GM21619 (cell line): ENCODE measurements around the gene IGSF21.

Source experiments
- ATAC-seq: cut with Tn5 transposase; IDR thresholded peaks from one replicate; pipeline ENCODE4 v1.9.1; 2021; ENCODE audit not compliant: unreplicated experiment

Gene IGSF21

DNA sequence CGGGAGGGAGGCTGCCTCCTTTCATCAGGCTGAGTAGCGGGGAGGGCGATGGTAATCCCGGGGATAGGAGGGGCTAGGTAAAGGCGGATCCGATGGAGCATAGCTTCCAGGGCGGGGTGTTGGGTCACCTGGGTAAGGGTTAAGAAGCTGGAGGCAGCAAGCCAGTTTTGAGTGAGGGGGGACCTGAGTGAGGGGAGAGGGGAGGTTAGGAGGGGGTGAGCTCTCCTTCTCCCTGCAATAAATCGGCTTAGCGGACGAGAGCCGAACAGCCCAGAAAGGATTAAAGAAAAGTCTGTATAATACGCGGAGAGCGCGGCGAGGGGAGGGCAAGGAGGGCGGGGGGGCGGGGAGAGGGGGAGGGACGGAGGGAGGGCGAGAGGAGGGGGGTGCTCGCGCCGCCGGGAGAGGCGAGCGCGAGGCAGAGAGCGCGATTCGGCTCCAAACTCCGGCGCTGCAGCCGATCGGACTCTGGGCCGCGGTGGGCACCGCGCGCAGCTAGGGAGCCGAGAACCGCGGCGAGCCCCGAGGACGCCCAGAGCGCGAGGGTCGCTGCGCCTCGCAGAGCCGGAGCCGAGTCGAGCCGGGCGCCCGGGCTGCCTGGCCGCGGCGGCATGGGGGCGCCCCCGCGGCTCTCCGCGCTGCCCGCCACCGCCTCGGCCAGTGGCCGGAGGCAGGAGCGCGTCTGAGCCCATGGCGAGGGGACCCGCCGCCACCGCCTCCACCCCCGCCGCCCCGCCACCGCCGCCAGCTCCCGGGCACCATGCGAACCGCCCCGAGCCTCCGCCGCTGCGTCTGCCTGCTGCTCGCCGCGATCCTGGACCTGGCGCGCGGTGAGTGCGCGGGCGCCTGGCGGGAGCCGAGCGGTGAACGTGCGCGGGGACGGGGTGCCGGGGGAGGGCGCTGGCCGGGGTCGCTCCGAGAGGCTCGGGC is at the start of gene IGSF21:
Gene IGSF21 (plus strand): TSS at position 430 of the 930 bp plus-strand sequence. CDS start 331 bp downstream, at position 761.
- ATAC-seq = no peak

GRCh38 chr1:18058206-18058921 is 49.2 kb upstream of the IGSF21 start:
- ATAC-seq = no peak

DNA sequence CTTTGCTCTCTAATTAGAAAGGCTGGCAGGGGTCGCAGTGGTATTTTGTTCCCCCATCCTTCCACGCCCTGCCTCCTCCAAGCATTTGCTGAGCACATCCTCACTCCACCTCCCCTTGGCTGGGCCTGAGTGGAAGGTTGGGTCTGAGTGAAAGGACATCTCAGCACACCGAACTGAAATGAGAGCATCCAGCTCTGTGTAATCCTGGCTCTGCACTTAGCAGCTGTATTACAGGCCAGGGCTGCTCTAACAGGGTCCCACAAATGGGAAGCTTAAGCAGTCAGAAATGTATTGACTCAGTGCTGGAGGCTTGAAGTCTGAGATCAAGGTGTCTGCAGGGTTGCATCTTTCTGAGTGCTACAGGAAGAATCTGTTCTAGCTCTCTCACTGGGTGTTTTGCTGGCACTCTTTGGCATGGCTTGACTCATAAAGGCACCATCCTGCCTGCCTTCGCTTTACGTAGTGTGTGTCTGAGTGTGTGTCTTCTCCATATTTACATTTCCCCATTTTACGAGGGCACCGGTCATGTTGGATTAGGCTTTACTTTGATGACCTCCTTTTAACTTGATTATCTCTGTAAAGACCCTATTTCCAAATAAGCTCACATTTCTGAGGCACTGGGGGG is 48.5 kb upstream of the IGSF21 start:
- ATAC-seq = no peak

GRCh38 chr1:18060366-18060765 is 47.2 kb upstream of the IGSF21 start:
- ATAC-seq = no peak

- no peak for ATAC-seq
These were observed 45.4 kb upstream of the IGSF21 start for GRCh38 chr1:18062185-18062584.

DNA sequence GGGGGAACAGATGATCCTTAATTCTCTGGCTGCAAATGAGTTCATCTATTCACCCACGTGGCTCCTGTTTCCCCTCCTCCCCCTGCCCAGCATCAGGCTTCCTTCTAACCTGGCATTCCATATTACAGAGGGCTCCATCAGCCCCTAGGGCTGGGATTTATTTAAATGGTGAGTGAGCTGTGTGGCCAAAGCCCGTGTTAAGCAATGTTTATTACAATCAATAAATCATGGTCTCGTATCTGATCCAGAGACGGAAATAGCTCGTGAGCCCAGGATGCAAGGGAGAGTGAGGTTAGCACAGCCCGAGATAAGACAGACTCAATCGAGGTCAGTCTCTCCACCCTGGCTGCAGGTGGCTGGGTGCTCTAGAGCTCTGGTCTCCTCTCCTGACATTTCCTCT is 43.1 kb upstream of the IGSF21 start:
- no peak for ATAC-seq

- no peak for ATAC-seq
These were observed 41.0 kb upstream of the IGSF21 start for GRCh38 chr1:18066576-18066975.

DNA sequence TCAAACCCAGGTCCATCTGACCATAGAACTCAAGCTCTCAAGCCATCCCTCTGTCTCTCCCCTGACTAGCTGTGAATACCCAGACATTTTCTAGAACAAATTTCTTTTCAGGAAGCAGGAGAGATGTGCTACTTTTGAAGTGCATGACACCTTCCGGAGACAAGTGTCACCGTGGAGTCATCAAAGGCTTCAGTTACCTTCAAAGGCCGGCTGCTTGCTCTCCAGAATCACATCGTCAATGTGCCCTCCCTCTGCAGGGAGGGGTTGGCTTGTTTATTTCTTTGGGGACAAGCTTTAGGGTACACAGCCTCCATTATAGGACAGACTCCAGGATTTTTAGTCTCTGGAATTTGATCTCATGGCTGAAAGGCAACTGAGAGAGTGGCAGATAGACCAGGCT is 37.7 kb upstream of the IGSF21 start:
- ATAC-seq = no peak

DNA sequence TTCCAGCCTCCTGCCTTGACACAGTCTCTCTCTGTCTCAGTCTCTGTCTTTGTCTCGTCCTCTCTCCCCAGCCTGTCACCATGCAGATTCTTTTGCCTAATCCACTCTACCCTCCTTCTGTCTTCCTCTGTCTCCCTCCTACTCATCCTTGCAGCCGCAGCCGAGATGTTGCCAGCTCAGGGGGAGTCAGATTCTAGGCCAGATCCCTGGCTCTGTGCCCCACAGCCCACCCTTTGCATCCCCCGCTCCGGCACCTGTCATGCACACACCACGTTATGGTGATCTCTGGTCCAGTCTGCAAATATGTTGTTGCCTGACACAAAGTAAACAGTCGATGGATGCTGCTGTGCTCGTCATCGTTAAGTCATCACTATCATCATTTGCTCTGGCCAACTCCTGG is 35.5 kb upstream of the IGSF21 start:
- ATAC-seq = no peak

DNA sequence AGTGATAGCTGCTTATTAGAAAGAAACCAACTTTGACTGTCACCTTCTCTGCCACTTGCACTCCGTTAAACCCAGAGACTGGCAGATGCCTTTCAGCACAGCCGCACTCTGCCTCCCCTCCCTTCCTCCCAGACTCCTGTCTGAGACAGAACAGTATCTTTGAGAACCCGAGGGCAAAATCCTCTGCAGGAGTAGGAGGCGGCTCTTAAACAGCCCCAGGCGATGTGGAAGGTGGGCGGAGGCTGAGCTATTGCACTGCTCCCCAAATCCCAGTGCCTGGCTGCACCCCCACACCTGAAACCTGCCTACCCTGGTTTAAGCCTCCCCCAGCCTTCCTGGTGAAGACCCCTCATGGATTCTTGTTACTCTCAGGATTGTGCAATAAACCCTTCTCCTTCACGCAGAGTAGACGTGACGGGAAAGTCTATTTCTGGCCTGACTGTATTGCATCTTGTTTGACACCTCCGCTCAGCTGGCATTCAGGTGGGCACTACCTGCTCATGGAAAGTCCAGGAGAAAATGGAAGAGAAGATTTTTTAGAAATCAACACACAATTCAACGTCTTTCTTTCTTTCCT is 34.4 kb upstream of the IGSF21 start:
- ATAC-seq = no peak

DNA sequence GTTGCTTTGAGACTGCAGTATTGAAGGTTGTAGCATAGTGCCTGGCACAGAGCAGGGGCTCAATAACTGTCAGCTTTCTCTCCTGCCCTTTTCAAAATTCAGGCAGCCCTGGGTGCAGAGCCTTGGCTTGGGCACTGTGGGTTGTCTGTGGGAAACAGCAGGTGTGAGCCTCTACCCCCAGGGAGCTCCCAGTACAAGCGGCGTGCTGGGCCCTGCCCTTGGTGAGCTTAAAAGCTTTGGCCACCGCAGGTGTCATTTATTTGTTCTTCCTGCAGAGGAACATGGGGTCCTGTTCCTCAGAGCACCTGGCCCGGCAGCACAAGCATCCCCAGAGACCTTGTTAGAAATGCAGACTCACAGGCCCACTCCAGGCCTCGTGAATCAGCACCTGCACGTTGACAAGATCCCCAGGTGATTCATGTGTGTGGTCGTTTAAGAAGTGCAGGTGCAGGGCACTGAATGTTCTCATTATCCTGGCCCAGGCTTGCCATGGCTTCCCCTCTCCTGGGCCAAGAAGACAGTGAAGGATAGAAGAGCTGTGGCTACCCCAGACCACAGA is 29.9 kb upstream of the IGSF21 start:
- ATAC-seq = no peak

- ATAC-seq = no peak
These were observed 27.5 kb upstream of the IGSF21 start for GRCh38 chr1:18079941-18080735.

DNA sequence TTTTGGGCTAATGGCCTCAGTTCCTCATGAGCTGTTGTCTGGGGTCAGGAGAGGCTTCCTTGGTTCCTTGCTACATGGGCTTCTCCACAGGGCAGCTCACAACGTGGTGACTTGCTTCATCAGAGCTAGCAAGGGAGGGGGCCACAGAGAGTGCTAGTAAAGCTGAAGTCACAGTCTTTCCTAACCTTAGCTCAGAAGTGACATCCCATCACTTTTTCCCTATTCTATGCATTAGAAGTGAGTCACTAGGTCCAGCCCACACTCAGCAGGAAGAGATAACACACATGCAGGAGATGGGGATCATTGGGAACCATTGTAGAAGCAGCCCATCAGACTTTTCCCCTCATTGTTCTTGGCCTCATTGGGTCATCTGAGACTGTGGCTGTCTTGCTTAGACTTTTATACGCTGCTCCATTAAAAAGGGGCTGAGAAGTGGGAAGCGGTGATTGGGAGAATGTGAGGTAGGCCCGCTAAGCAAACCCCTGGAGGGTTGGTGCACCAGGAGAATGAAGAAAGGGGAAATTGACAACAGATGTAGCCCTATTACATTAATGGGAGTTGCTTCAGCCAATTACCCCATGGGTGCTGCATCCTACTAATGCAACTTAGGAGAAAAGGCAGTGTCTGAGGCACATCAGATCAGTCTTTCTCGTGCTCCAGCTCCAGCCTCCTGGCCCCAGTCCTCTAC is 22.1 kb upstream of the IGSF21 start:
- no peak for ATAC-seq

DNA sequence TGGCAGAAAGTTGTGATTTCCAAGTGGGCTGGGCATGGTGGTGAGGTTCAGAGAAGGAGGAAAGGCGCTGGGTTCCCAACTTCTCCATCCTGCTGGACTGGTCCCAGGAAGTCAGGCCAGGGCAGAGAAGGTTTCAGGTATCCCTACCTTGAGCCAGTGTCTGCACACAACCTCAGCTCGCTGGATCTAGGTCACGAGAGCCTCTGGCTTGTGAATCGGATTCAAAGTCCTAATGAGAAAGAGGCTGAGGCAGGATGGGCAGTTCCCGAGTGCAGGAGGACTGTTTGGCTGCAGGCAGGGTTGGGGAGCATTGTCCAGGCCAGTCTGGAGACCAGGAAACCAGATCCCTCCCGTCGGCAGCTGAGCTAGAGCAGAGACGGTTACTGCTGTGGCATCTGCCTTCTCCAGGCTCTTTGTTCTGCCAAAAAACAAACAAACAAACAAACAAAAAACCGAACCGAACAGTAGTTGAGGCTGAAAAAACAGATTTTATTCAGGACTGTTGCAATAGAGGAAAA is 19.5 kb upstream of the IGSF21 start:
- no peak for ATAC-seq

GRCh38 chr1:18089488-18089887 is 18.1 kb upstream of the IGSF21 start:
- ATAC-seq = no peak

DNA sequence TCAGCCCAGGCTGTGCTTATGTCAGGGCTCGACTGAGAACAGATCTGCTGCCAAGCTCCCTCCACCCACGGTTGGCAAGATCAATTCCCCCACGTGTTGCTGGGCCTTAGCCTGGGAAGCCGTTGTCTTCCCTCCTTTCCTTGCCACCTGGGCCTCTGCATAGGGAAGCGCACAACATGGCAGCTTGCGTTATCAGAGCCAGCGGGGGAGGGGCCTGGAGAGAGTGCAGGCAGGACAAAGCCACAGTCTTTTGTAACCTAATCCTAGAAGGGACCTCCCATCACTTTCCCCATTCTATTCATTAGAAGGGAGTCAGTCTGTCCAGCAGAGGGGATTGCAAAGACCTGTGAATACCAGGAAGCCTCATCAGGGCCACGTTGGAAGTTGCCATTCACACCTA is 17.0 kb upstream of the IGSF21 start:
- no peak for ATAC-seq

DNA sequence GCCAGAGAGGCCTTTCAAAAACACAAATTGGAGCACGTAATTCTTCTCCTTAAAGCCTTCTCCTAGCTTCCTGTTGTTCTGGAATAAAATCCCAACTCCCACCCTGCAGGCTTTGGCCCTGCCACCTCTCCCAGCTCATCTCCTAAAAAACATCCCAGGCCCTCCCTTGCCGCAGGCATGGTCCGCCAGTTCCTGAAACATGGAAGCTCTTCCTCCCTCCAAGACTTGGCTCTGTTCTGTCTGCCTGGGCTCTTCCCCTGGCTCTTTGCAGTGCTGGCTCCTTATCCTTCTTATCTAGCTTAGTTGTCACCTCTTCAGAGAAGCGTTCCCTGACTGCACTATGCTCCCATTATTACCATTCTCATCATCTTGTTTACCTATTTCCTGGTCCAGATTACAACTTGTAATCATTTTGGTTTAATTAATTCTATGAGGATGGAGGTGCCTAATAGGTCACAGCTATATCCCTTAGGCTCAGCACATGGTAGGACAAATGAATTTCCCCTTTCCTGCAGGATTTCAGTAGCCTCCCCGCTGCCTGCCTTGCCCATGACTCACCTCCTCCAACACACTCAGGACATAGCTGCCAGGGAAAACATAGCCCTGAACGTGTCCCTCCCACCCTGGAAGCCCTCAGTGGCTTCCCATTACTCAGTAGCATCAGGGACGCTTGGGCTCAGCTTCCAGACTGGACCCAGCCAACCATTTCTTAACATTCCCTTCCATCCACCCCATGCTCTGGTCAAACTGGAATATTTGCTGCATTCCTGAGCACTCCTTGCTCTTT is 15.7 kb upstream of the IGSF21 start:
- no peak for ATAC-seq

DNA sequence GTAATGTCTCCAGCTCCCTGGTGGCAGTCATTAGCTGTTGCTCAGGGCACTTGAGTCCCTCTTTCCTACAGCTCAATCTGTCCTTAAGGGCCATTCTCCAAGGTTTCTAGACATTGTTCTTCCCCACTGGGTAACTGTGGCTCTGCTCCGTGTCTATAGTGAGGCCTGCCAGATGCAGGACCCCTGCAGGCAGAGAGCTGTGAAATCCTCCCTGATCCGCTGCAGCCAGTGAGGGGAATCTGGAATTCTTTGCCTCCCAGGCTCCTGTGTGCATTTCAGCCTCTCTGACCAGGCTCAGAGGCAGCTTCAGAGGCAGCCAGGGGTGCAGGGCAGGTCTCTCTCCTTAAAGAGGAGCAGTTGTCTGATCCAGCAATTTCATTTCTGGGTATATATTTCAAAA is 14.4 kb upstream of the IGSF21 start:
- no peak for ATAC-seq

GRCh38 chr1:18093646-18094045 is 14.0 kb upstream of the IGSF21 start:
- no peak for ATAC-seq
